NCI-H187 treated with DMSO at 0.1 percent for 48 hours (cell line): ENCODE measurements around the gene CEACAM8.
"Not testable (repeated sequence)": the region's sequence is repeated elsewhere in the genome, so short reads cannot be mapped to it uniquely, and the experiment has no call there.

Experiments used
- DNase-seq: peaks from one replicate; lab custom pipeline; 2025; lab: John Stamatoyannopoulos, UW

CEACAM8 gene

GRCh38 chr19:42594617-42595489, at the start of gene CEACAM8:
Gene CEACAM8 (minus strand): TSS chr19:42594924. CDS start chr19:42594828, 96 bp downstream.
- DNase-seq: no peak

- not testable (repeated sequence) for DNase-seq
Measured at GRCh38 chr19:42639324-42640092, 44.8 kb upstream of the CEACAM8 start.

DNA sequence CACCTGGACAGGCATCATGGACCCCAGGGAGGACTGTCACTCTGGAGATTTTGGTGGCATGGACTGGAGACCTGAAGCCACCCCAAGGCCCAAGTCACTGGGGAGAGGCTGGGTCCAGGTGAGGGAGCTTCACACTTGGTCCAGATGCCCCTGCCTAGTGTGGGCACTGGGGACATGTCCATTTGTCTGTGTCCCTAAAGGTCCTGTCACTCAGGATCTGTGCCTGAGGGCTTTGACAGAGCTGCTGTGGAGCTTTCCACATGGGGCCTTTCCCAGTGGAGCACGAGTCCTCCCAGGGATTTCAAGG, 40.5 kb upstream of the CEACAM8 start:
- no peak for DNase-seq

- DNase-seq: no peak
Measured at GRCh38 chr19:42634409-42635232, 39.9 kb upstream of the CEACAM8 start.

- DNase-seq: no peak
Measured at GRCh38 chr19:42629191-42629590, 34.5 kb upstream of the CEACAM8 start.

- DNase-seq: no peak
Measured at GRCh38 chr19:42628411-42629140, 33.9 kb upstream of the CEACAM8 start.

DNA sequence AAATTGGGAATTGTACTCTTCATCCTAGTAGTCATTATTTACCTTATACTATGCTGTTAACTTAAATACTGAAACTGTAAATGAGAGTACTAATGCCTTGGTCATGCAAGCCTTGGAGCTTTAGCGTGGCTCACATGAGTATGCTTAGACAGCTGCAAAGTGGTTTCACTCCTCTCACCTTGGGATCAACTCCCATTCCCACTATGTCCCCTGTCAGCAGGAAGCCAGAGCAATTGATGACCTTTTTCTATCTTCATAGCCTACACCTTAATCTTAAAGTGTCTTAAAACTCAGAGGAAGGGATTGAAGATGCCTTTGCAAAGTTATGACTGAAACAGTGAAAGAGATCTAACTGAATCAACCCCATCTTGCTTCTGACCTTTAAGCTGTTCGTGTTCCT, 33.2 kb upstream of the CEACAM8 start:
- DNase-seq: no peak

DNA sequence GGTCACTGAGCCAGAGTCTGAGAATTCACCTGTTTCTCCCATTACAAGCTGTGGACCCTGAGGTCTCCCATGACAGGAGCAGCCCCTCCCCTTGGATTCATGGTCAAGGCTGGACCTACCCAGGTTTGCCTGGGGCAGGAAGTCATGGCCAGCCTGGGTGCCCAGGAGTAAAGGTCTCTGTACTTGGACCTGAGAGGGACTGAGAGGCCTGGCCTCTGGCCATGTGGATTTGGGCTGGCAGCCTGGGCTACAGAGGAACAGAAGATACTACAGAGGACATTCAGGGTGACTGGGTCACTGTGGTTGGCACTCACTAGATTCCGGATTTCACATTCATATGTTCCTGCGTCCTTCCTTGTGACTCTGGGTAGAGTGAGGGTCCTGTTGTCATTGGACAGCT, 31.5 kb upstream of the CEACAM8 start:
- DNase-seq: no peak

DNA sequence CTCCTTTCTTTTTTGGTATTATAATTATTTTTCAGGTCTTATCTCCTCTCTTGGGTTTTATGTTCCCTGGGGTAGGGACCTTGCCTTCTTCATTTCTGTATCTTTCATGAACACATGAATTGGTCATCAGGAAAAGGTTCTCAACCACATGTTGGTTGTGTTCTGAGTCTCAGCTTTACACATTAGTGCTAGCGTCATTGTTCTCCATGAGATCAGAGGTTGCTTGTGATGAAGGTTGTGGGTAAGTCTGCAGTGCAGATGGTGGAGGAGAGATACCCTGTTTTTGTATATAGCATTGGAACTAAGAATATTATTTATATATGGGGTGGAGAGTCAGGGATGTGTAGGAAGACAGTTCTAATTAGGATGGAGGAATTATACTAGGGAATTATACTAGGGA, 24.5 kb upstream of the CEACAM8 start:
- DNase-seq: no peak

- no peak for DNase-seq
Measured at GRCh38 chr19:42613666-42614065, 18.9 kb upstream of the CEACAM8 start.

DNA sequence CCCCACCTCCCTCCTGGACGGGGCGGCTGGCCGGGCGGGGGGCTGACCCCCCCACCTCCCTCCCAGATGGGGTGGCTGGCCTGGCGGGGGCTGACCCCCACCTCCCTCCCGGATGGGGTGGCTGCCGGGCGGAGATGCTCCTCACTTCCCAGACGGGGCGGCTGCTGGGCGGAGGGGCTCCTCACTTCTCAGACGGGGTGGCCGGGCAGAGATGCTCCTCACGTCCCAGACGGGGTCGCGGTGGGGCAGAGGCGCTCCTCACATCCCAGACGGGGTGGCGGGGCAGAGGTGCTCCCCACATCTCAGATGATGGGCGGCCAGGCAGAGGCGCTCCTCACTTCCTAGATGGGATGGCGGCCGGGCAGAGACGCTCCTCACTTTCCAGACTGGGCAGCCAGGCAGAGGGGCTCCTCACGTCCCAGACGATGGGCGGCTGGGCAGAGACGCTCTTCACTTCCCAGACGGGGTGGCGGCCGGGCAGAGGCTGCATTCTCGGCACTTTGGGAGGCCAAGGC, 15.7 kb upstream of the CEACAM8 start:
- DNase-seq: not testable (repeated sequence)

DNA sequence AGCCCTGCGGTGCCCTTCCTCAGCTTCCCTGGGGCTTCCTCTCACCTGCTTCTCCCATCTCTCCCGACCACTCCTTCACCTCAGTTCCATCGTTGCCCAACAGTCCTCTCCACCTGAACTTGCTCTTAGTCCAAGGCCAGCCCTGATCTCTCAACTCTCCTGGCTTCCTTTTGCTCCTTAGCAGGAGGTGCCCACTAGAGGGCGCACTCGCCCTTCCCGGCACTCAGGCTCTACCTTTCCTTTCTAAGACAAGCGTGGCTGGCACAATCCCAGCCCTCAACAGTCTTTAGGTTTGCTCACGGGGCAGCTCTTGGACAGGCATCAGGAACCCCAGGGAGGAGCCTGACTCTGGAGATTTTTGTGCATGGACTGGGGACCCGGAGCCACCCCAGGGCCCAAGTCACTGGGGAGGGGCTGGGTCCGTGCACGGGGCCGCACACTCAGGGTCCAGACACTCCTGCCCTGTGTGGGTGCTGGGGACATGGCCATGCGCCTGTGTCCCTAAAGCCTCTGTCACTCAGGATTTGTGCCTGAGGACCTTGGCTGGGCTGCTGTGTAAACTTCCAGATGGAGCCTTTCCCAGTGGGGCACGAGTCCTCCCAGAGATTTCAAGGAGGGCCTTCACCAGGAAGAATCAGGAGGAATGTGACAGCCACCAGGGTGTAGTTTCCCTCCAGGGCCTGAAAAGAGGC, 12.1 kb upstream of the CEACAM8 start:
- DNase-seq: no peak

DNA sequence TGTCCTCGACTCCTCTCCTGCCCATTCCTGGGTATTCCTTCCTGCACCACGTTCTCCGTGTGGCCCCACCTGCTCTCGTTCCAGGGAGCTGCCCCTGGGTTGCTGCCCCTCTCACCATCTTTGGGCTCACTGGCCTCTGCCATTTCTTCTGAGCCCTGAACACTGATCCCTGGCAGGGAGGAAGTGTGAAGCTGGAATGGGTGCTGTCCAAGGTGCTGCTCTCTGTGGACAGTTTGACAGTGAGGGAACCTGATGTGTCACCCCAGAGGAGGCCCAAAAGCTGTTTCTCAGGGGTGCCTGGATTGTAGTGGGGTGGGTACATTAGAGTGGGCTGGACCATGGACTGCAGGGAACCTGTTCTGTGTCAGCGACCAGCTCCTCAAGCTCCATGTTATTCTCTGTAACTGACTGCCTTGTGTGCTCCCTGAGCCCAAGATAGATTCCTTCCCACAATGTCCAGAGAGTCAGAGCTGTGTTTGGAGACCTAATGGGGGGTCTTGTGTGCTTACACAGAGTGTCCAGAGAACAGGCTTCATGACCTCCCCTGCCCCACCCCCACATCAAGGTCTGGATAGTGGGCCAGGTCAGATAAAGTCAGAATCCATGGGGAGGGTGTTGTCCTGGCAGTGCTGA, 7.2 kb upstream of the CEACAM8 start:
- no peak for DNase-seq

- no peak for DNase-seq
Measured at GRCh38 chr19:42596391-42597072, 1.8 kb upstream of the CEACAM8 start.

- DNase-seq: no peak
Measured at GRCh38 chr19:42595550-42596172, 937 bp upstream of the CEACAM8 start.

GRCh38 chr19:42589792-42590191, 4.9 kb downstream of the CEACAM8 start:
- no peak for DNase-seq

DNA sequence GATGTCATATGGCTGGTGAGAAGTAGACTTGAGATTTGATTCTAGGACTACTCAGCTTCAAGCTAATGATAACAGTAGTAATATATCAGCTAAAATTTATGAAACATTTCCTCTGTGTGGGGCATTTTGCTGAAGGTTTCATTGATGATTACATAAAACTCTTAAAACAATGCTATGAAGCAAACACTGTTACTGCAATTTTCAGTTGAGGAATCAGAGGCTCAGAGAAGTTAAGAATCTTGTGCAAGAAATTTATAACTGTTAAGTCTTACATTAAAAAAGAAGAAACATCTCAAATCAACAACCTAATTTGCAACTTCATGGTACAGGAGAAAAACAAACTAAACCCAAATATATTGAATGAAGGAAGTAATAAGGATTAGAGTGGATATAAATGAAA, 10.3 kb downstream of the CEACAM8 start:
- DNase-seq: no peak

DNA sequence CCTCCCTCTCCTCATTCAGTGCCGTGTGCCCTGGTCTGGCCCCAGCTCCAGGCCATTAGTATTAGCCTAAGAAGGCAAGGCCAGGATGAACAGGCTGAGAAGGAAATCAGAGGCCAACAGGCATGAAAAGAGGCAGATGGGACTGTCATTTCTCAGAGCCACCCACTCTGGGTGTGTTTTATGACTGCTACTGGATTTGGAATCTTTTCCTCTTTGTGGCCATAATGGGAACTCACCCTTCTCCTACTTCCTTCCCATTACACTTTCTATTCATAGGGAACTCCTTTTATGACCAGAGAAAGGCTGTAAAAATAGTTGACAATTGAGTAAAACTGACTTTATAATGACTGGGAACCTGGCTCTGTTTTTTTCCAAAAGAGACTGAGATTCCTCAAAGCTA, 17.7 kb downstream of the CEACAM8 start:
- no peak for DNase-seq

DNA sequence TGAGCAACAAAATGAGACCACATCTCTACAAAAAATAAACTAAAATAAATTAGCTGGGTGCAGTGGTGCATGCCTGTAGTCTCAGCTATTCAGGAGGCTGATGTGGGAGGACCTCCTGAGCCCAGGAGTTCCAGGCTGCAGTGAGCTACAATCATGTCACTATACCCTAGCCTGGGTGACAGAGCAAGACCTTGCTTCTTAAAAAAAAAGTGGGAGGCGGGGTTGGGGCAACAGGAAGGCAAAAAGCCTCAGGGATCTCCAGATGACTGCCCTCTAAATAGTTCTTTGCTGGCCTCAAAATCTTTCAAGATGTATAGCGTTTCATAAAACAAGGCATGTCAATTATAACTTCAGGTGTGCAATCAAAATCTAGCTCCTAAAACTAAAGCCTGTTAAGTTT, 18.5 kb downstream of the CEACAM8 start:
- DNase-seq: no peak
